IgD-negative memory B cell (primary cell): ENCODE data around the gene ZNF273. TPM values are rescaled to one million over a fixed set of nuclear protein-coding genes. Genes with fewer than 3 reads are reported as not detected.

Experiments used
- H3K27ac Mint-ChIP-seq, 3 donors: one replicate each; pipeline ENCODE4 v1.8.0; 2020 to 2022; ENCODE audit warnings: mild to moderate bottlenecking in 3 of 3, mixed read lengths in 3 of 3, moderate library complexity in 1 of 3
- H3K27me3 Mint-ChIP-seq: one replicate; pipeline ENCODE4 v1.8.0; 2021; ENCODE audit warnings: mixed read lengths
- H3K36me3 Mint-ChIP-seq: one replicate; pipeline ENCODE4 v1.8.0; 2020; ENCODE audit warnings: mild to moderate bottlenecking, mixed read lengths
- H3K4me1 Mint-ChIP-seq, 3 donors: one replicate each; pipeline ENCODE4 v1.8.0; 2020 to 2022; ENCODE audit warnings: mixed read lengths in 3 of 3, mild to moderate bottlenecking in 1 of 3
- H3K4me3 Mint-ChIP-seq, 4 donors: one replicate each; pipeline ENCODE4 v1.8.0; 2020 to 2022; ENCODE audit warnings: mild to moderate bottlenecking in 4 of 4, mixed read lengths in 4 of 4, moderate library complexity in 3 of 4
- H3K9me3 Mint-ChIP-seq, 3 donors: one replicate each; pipeline ENCODE4 v1.8.0; 2020 to 2021; ENCODE audit warnings: mixed read lengths in 3 of 3, mild to moderate bottlenecking in 1 of 3
- polyA plus RNA-seq: library from polyadenylated mRNA; unstranded; fragments of 300-500 nt; fragmentation: Illumina TruSeq; gene quantifications from one replicate; pipeline ENCODE4 v1.2.3, GENCODE V29; 2021

The ZNF273 gene
- polyA plus RNA-seq, 1 donor from 2014 or later: 7.8 TPM

DNA sequence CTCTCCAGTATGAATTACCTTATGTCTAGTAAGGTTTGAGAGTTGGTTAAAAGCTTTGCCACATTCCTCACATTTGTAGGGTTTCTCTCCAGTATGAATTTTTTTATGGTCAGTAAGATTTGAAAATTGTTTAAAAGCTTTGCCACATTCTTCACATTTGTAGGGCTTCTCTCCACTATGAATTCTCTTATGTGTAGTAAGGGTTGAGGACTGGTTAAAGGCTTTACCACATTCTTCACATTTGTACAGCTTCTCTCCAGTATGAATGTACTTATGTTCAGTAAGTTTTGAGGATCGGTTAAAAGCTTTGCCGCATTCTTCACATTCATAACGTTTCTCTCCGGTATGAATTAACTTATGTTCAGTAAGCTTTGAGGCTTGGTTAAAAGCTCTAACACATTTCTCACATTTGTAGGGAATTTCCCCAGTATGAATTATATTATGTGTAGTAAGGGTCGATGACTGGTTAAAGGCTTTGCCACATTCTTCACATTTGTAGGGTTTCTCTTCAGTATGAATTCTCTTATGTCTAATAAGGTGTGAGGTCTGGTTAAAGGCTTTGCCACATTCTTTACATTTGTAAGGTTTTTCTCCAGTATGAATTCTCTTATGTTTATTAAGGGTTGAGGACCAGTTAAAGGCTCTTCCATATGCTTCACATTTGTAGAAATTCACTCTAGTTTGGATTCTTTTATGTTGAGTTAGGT, 75.6 kb downstream of the ZNF273 start:
- peaks cover 21 to 58% (median 40%) of the 10 kb centered on the region in 3 donors for H3K9me3 Mint-ChIP-seq
- no peak overlapping the region for H3K4me3 Mint-ChIP-seq
- peaks cover 0 to 2% (median 1%) of the 10 kb centered on the region in 3 donors for H3K4me1 Mint-ChIP-seq
- peaks cover 21% of the 10 kb centered on the region for H3K36me3 Mint-ChIP-seq
- H3K27me3 Mint-ChIP-seq: no peaks in the 10 kb centered on the region
- no peak overlapping the region for H3K27ac Mint-ChIP-seq

Other genes starting within 250 kb of the ZNF273 start
- 15.3 TPM for gene ZNF107, start 237.1 kb upstream of the ZNF273 start, polyA plus RNA-seq
- gene ZNF138, start 108.8 kb upstream of the ZNF273 start, polyA plus RNA-seq: 16.0 TPM
- 2.4 TPM for gene ZNF117, start 87.8 kb downstream of the ZNF273 start, polyA plus RNA-seq
- gene ERV3-1, start 103.4 kb downstream of the ZNF273 start, polyA plus RNA-seq: 13.9 TPM